Body of pancreas (tissue), 4 donors: ENCODE measurements around the gene DNAH10. TPM values are rescaled to one million over a fixed set of nuclear protein-coding genes. Genes with fewer than 3 reads are reported as not detected.
"Not testable (repeated sequence)": the region's sequence is repeated elsewhere in the genome, so short reads cannot be mapped to it uniquely, and the experiment has no call there.

ENCODE experiments used
- ATAC-seq: fragments of 150-250 bp; one replicate; pipeline ENCODE4 v1.9.1; 2016
- DNase-seq, 4 donors: peaks; one replicate each; pipeline ENCODE4 v3.0.0-alpha.2; 2019
- H3K27ac ChIP-seq, 4 donors: fragments of 200-600 bp; sonication (generic); 1 replicate in 3 of 4; 2 replicates in 1 of 4; pipeline versions ENCODE4 v1.5.1 to v1.6.1; 2016 to 2019; ENCODE audit warnings: mild to moderate bottlenecking in 1 of 4, mixed read lengths in 1 of 4, moderate library complexity in 1 of 4
- H3K27me3 ChIP-seq, 2 donors: fragments of 200-600 bp; sonication (generic); one replicate each; pipeline ENCODE4 v1.6.0; 2016; ENCODE audit warnings: mild to moderate bottlenecking in 1 of 2
- H3K36me3 ChIP-seq, 2 donors: fragments of 200-600 bp; sonication (generic); replicated peaks in 1 of 2; 2 replicates each; pipeline ENCODE4 v1.5.1; 2016; ENCODE audit warnings: low read depth in 2 of 2; ENCODE audit not compliant: insufficient read depth in 1 of 2
- H3K4me1 ChIP-seq: fragments of 200-600 bp; sonication (generic); one replicate; pipeline ENCODE4 v1.6.0; 2016
- H3K4me3 ChIP-seq, 2 donors: fragments of 200-600 bp; sonication (generic); 1 replicate in 1 of 2; 2 replicates in 1 of 2; pipeline ENCODE4 v1.5.1; 2016 to 2019
- H3K9me3 ChIP-seq, 3 donors: fragments of 200-600 bp; sonication (generic); 1 replicate in 2 of 3; 2 replicates in 1 of 3; pipeline ENCODE4 v1.5.1; 2016
- POLR2A ChIP-seq, 3 donors: fragments of 450-650 bp; IDR thresholded peaks; one replicate each; pipeline ENCODE4 v1.6.1; 2016; ENCODE audit warnings: antibody characterized with exemption in 3 of 3, mild to moderate bottlenecking in 2 of 3
- WGBS, 2 donors: methylation state at CpG; one replicate each; pipeline ENCODE4 v1.1.5; 2017; 5-methylcytosine and 5-hydroxymethylcytosine counted together
- intact Hi-C: fragments of 100-400 bp; cut with DNase I; formaldehyde crosslinking; loops from one replicate; pipeline ENCODE4 v1.15.1; 2023
- total RNA-seq, 2 donors: library from RNA; depleted of rRNA; stranded (reverse); fragments of >200 nt; gene quantifications; one replicate each; pipeline ENCODE4 v1.1.0, GENCODE V29; 2016
- TF ChIP-seq, protein P1 (sequence below), 7 experiments: fragments of 450-650 bp in 4 of 7; fragments of 200-600 bp in 3 of 7; sonication (generic) in 3 of 7; IDR thresholded peaks; one replicate each; pipeline ENCODE4 v1.5.1; 2016 to 2019; ENCODE audit warnings: antibody characterized with exemption in 7 of 7

Gene DNAH10
- total RNA-seq, 2 donors from 2014 or later: 0.26 TPM; not detected in 1

DNA sequence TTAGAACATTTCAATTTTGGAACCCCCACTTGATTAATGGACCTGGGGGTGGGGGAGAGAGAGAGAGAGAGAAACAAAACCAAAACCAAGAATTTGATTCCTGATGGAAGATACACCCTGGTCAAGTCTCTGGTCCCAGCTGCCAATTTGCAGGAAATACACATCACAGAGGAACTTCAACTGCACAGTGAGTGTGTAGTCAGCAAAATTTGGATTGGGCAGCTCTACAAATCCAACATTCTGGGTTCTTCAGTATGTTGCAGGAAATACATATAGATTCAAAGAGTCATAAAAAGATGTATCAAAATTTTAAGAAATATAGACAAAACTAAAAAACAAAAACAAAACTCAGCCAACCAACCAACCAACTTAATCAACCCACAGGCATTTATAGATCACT, 17.4 kb downstream of the DNAH10 start:
- TF ChIP-seq POLR2A (IDR thresholded peaks at IDR 0.05): no peak
- TF ChIP-seq, protein P1, sequence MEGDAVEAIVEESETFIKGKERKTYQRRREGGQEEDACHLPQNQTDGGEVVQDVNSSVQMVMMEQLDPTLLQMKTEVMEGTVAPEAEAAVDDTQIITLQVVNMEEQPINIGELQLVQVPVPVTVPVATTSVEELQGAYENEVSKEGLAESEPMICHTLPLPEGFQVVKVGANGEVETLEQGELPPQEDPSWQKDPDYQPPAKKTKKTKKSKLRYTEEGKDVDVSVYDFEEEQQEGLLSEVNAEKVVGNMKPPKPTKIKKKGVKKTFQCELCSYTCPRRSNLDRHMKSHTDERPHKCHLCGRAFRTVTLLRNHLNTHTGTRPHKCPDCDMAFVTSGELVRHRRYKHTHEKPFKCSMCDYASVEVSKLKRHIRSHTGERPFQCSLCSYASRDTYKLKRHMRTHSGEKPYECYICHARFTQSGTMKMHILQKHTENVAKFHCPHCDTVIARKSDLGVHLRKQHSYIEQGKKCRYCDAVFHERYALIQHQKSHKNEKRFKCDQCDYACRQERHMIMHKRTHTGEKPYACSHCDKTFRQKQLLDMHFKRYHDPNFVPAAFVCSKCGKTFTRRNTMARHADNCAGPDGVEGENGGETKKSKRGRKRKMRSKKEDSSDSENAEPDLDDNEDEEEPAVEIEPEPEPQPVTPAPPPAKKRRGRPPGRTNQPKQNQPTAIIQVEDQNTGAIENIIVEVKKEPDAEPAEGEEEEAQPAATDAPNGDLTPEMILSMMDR (IDR thresholded peaks at IDR 0.05): no peak
- Histone ChIP-seq H3K36me3 (no peaks in the 10 kb centered on the region), H3K4me1 (no peaks in the 10 kb centered on the region), H3K27ac (no peak overlapping the region), H3K9me3 (peaks cover 0 to 4% (median 0%) of the 10 kb centered on the region in 3 donors), H3K4me3 (no peak overlapping the region), H3K27me3 (no peaks in the 10 kb centered on the region)
- ATAC-seq: no peak
- intact Hi-C loops: no loop called here
- no peak for DNase-seq

DNA sequence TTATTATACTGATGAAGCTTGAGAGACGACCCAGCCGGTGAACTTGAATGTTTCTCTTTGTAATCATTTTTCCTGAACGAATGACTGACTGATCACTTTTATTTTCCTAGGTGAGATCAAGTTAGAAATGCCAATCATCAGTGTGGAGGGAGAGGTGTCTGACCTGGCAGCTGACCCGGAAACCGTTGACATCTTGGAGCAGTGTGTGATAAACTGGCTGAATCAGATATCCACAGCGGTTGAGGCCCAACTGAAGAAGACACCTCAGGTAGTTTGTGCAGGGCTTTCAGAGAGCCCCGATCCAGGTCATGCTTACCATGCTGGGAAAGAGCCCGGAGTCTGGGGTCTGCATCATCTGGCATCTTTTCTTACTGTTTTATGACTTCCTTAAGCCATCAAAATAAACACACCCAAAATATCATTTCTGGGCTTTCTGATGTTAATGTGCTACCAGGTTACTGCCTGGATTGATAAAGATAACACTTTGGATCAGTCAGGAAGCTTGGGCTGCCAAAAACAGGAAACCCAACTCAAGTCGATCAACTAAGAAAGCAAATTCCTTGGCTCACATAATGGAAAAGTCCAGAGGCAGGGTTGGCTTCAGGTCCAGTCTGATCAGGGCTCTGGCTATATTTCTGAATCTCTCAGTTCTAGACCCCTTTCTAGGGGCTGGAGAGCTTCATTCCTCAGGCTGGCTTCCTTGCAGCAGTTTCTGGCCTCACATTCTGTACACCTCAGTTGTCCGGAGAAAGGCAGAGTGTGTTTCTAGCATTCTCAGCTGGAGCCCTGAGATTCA, 21.1 kb downstream of the DNAH10 start:
- no peaks in the 10 kb centered on the region for H3K27me3 ChIP-seq
- no peak overlapping the region for H3K27ac ChIP-seq
- H3K9me3 ChIP-seq: peaks cover 0 to 4% (median 0%) of the 10 kb centered on the region in 3 donors
- ATAC-seq (no peak), DNase-seq (no peak)
- intact Hi-C loops: loop anchor here (10.0 kb wide), 1 partner anchor 682 kb away; no protein-coding TSS in a partner anchor
- no peaks in the 10 kb centered on the region for H3K36me3 ChIP-seq
- H3K4me3 ChIP-seq: no peak overlapping the region
- H3K4me1 ChIP-seq: no peaks in the 10 kb centered on the region
- TF ChIP-seq POLR2A (IDR thresholded peaks at IDR 0.05): no peak
- TF ChIP-seq, protein P1 (IDR thresholded peaks at IDR 0.05): no peak
- WGBS, 2 donors: 75 to 86% methylated on average over 10 of the region's 10 CpGs

DNA sequence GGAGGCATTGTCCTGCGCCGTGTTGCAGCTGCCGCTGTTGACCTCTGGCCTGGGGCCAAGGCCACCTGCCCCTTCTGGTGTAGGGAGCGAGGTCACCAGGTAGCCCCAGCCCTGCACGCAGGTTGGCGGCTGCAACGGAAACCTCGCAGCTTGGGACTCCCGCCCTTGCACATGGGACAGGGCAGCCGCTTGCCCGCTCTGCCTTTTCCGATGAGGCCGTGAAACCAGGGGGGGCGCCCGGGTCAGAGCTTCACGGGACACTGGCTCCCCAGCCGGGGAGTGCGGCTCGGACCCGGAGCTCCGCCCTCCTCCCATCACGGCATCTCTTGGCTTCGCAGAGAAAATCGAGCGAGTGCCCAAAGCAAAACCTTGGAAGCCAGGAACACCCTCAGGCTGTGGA, 25.4 kb downstream of the DNAH10 start:
- ATAC-seq (no peak), DNase-seq (no peak)
- WGBS, 2 donors: 89 to 92% methylated on average over 10 to 13 of the region's 25 CpGs
- Histone ChIP-seq H3K36me3 (no peaks in the 10 kb centered on the region), H3K9me3 (peaks cover 0 to 3% (median 0%) of the 10 kb centered on the region in 3 donors), H3K27me3 (no peaks in the 10 kb centered on the region), H3K27ac (no peak overlapping the region), H3K4me3 (no peak overlapping the region), H3K4me1 (no peaks in the 10 kb centered on the region)
- intact Hi-C loops: loop anchor here (10.0 kb wide), 1 partner anchor 677 kb away; no protein-coding TSS in a partner anchor
- TF ChIP-seq, protein P1 (IDR thresholded peaks at IDR 0.05): no peak
- no peak for TF ChIP-seq POLR2A (IDR thresholded peaks at IDR 0.05)

DNA sequence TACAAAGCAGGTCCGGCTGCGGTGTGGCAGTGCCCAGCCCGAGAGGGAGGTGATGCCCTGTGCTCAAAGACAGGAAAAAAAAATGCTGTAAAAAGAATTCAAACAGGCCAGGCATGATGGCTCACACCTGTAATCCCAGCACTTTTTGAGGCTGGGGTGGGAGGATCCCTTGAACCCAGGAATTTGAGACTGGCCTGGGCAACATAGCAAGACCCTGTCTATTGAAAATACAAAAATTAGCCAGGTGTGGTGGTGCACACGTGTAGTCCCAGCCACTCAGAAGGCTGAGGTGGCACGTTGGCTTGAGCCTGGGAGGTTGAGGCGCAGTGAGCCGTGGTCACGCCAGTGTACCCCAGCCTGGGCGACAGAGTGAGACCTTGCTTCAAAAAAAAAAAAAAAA, 26.4 kb downstream of the DNAH10 start:
- Histone ChIP-seq H3K27ac (no peak overlapping the region), H3K4me3 (no peak overlapping the region), H3K36me3 (no peaks in the 10 kb centered on the region), H3K27me3 (no peaks in the 10 kb centered on the region), H3K9me3 (no peaks in the 10 kb centered on the region), H3K4me1 (no peaks in the 10 kb centered on the region)
- DNase-seq: no peak
- no peak for ATAC-seq
- no peak for TF ChIP-seq POLR2A (IDR thresholded peaks at IDR 0.05)
- TF ChIP-seq, protein P1 (IDR thresholded peaks at IDR 0.05): no peak
- 73 to 79% methylated on average over 8 to 9 of the region's 9 CpGs for WGBS, 2 donors
- intact Hi-C loops: loop anchor here (10.0 kb wide), 1 partner anchor 676 kb away; no protein-coding TSS in a partner anchor

DNA sequence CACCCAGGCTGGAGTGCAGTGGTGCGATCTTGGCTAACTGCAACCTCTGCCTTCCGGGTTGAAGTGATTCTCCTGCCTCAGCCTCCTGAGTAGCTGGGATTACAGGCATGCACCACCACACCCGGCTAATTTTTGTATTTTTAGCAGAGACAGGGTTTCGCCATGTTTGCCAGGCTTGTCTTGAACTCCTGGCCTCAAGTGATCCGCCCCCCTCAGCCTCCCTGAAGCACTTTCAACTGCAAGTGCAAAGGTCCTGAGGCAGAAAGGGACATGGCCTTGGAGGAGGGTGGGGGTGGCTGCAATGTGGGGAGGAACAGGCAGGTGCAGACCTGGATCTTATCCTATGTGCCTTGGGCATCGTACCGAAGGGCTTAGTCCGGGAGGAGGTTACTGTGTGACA, 27.3 kb downstream of the DNAH10 start:
- 85 to 91% methylated on average over 8 of the region's 8 CpGs for WGBS, 2 donors
- H3K4me1 ChIP-seq, H3K9me3 ChIP-seq, H3K27me3 ChIP-seq, DNase-seq, H3K4me3 ChIP-seq, H3K36me3 ChIP-seq, H3K27ac ChIP-seq, ATAC-seq: not testable (repeated sequence)
- intact Hi-C loops: loop anchor here (10.0 kb wide), 1 partner anchor 675 kb away; no protein-coding TSS in a partner anchor
